HCT116 (cell line): ENCODE measurements around the gene CORO7. TPM values are rescaled to one million over a fixed set of nuclear protein-coding genes. Genes with fewer than 3 reads are reported as not detected.

ENCODE experiments used
- ATAC-seq: fragments of 200-7000 bp; cut with Tn5 transposase; 2 replicates; pipeline ENCODE4 v1.9.1; 2020; ENCODE audit warnings: mild to moderate bottlenecking, moderate library complexity
- BruUV-seq: library from RNA; stranded (reverse); fragments of 400-500 nt; replicated peaks from 2 replicates; lab custom pipeline; 2021; lab: Mats Ljungman, UMichigan
- CTCF ChIA-PET: fragments of 300-600 bp; sonication (Branson Sonifier 250); formaldehyde crosslinking; loops from one replicate; lab custom pipeline; 2021; ENCODE audit warnings: antibody characterized with exemption; lab: Charles Lee
- POLR2A ChIA-PET: fragments of 300-600, 350-600 bp; sonication (Branson Sonifier 250); formaldehyde crosslinking; loops from one replicate; lab custom pipeline; 2021; ENCODE audit warnings: antibody characterized with exemption; lab: Charles Lee
- RAD21 ChIA-PET, 2 experiments: fragments of 300-600 bp; sonication (Branson Sonifier 250); formaldehyde crosslinking; loops; one replicate each; lab custom pipeline; 2023; ENCODE audit warnings: low total read pairs in 2 of 2; ENCODE audit not compliant: uncharacterized antibody in 2 of 2, unreplicated experiment in 2 of 2, low non-redundant PET in 1 of 2; lab: Charles Lee
- DNase-seq: peaks from one replicate; pipeline ENCODE4 v3.0.0-alpha.2; 2010; ENCODE audit warnings: low read depth, low spot score
- H2AFZ ChIP-seq: fragments of 200-600 bp; shearing (Covaris generic), sonication (generic); 2 replicates; pipeline ENCODE4 v1.6.1; 2017; ENCODE audit warnings: low read depth, mixed run types, mixed read lengths, antibody characterized with exemption, low read length; ENCODE audit not compliant: poor library complexity, severe bottlenecking
- H3K27ac ChIP-seq: 2 replicates; pipeline ENCODE4 v1.5.1; 2012; ENCODE audit warnings: low read depth, low read length
- H3K27me3 ChIP-seq: fragments of 200-600 bp; sonication (generic); 2 replicates; pipeline ENCODE4 v1.6.1; 2016; ENCODE audit warnings: mixed run types, low read length, mixed read lengths; ENCODE audit not compliant: insufficient read depth
- H3K36me3 ChIP-seq, 2 experiments: fragments of 200-500 bp in 1 of 2; fragments of 200-600 bp in 1 of 2; sonication (Bioruptor generic) in 1 of 2; sonication (generic) in 1 of 2; 2 replicates each; pipeline versions ENCODE4 v1.5.1 to v1.6.1; 2014 to 2016; ENCODE audit warnings: low read length in 2 of 2, inconsistent platforms in 1 of 2, mixed read lengths in 1 of 2, mixed run types in 1 of 2; ENCODE audit not compliant: insufficient read depth in 2 of 2, control insufficient read depth in 1 of 2
- H3K4me1 ChIP-seq, 2 experiments: fragments of 200-600 bp in 1 of 2; sonication (generic) in 1 of 2; 2 replicates each; pipeline versions ENCODE4 v1.5.1 to v1.6.1; 2012 to 2017; ENCODE audit warnings: low read length in 2 of 2, inconsistent platforms in 1 of 2, mild to moderate bottlenecking in 1 of 2, mixed read lengths in 1 of 2, mixed run types in 1 of 2, moderate library complexity in 1 of 2; ENCODE audit not compliant: insufficient read depth in 2 of 2, control insufficient read depth in 1 of 2
- H3K4me2 ChIP-seq: fragments of 200-600 bp; sonication (generic); 2 replicates; pipeline ENCODE4 v1.6.1; 2017; ENCODE audit warnings: mixed run types, low read length, mixed read lengths
- H3K4me3 ChIP-seq, 2 experiments: fragments of 200-600 bp in 1 of 2; sonication (generic) in 1 of 2; replicated peaks in 1 of 2; 2 replicates each; pipeline ENCODE4 v1.5.1; 2011 to 2016; ENCODE audit warnings: low read length in 2 of 2, control low read depth in 1 of 2, low read depth in 1 of 2, mild to moderate bottlenecking in 1 of 2, mixed read lengths in 1 of 2, mixed run types in 1 of 2
- H3K79me2 ChIP-seq: fragments of 200-600 bp; sonication (generic); 2 replicates; pipeline ENCODE4 v1.6.1; 2017; ENCODE audit warnings: mild to moderate bottlenecking, mixed run types, low read length, moderate library complexity, mixed read lengths; ENCODE audit not compliant: insufficient read depth
- H3K9ac ChIP-seq: fragments of 200-600 bp; sonication (generic); 2 replicates; pipeline ENCODE4 v1.6.1; 2016; ENCODE audit warnings: low read length, mixed read lengths
- H3K9me2 ChIP-seq: fragments of 200-600 bp; sonication (generic), shearing (Covaris generic); 2 replicates; pipeline ENCODE4 v1.6.1; 2017; ENCODE audit warnings: mixed run types, mild to moderate bottlenecking, moderate library complexity; ENCODE audit not compliant: insufficient read depth
- H3K9me3 ChIP-seq, 2 experiments: fragments of 200-500 bp in 1 of 2; fragments of 200-600 bp in 1 of 2; sonication (Bioruptor generic) in 1 of 2; sonication (generic) in 1 of 2; 2 replicates each; pipeline ENCODE4 v1.6.1; 2014 to 2017; ENCODE audit warnings: low read length in 2 of 2, mixed read lengths in 2 of 2, inconsistent platforms in 1 of 2, low read depth in 1 of 2, mild to moderate bottlenecking in 1 of 2, mixed run types in 1 of 2, moderate library complexity in 1 of 2; ENCODE audit not compliant: control insufficient read depth in 1 of 2, insufficient read depth in 1 of 2
- H4K20me1 ChIP-seq: fragments of 200-600 bp; sonication (generic), shearing (Covaris generic); 2 replicates; pipeline ENCODE4 v1.6.1; 2017; ENCODE audit warnings: mixed run types, mild to moderate bottlenecking, moderate library complexity; ENCODE audit not compliant: insufficient read depth
- CTCF ChIP-seq, 3 experiments: fragments of 200-600 bp in 1 of 3; sonication (generic) in 1 of 3; IDR thresholded peaks in 2 of 3; conservative IDR thresholded peaks in 1 of 3; 2 replicates each; pipeline ENCODE4 v1.5.1; 2012 to 2017; ENCODE audit warnings: low read depth in 2 of 3, low read length in 2 of 3, antibody characterized with exemption in 1 of 3, borderline replicate concordance in 1 of 3, control low read depth in 1 of 3, mild to moderate bottlenecking in 1 of 3, mixed read lengths in 1 of 3, mixed run types in 1 of 3, moderate library complexity in 1 of 3; ENCODE audit not compliant: insufficient read depth in 1 of 3
- EZH2phosphoT487 ChIP-seq: fragments of 200-600 bp; IDR thresholded peaks from 2 replicates; pipeline ENCODE4 v1.6.1; 2018; ENCODE audit warnings: antibody characterized with exemption, borderline replicate concordance
- MAX ChIP-seq: IDR thresholded peaks from 2 replicates; pipeline ENCODE4 v1.6.1; 2012
- TCF7L2 ChIP-seq: IDR thresholded peaks from 2 replicates; pipeline ENCODE4 v1.7.0; 2011; ENCODE audit warnings: borderline replicate concordance, inconsistent platforms; ENCODE audit not compliant: insufficient read depth, insufficient read length; ENCODE audit errors: extremely low read depth
- intact Hi-C: fragments of 100-400 bp; cut with micrococcal nuclease; formaldehyde crosslinking; loops from 2 replicates; pipeline ENCODE4 v1.10.0; 2022
- total RNA-seq: library from RNA; stranded (reverse); gene quantifications from one replicate; pipeline ENCODE4 v1.2.1, GENCODE V29; 2021; ENCODE audit not compliant: unreplicated experiment

CORO7 gene
- total RNA-seq, 1 experiment from 2014 or later: 21.3 TPM

GRCh38 chr16:4407543-4408322 lies 8.7 kb downstream of the CORO7 start:
- H4K20me1 ChIP-seq: no peaks in the 10 kb centered on the region
- no peak overlapping the region for H3K9ac ChIP-seq
- H3K4me1 ChIP-seq: peaks cover 0 to under 1% of the 10 kb centered on the region in 2 experiments; a peak in 1 of 4 replicates
- H3K9me3 ChIP-seq: no peaks in the 10 kb centered on the region
- POLR2A ChIA-PET: no interaction called here
- H3K4me3 ChIP-seq: no peak overlapping the region
- no peaks in the 10 kb centered on the region for H3K27me3 ChIP-seq
- intact Hi-C loops: loop anchor here (10.0 kb wide), 1 partner anchor 547 kb away; the partner anchor contains the start of gene SEC14L5
- H3K4me2 ChIP-seq: no peak overlapping the region
- BruUV-seq: no TSS peak
- CTCF ChIA-PET: no interaction called here
- H3K27ac ChIP-seq: no peak overlapping the region
- TF ChIP-seq MAX (no peak), CTCF (IDR thresholded peaks at IDR 0.05 in 2 of 3, conservative IDR thresholded peaks at IDR 0.05 in 1 of 3; ENCODE audit: borderline replicate concordance in 1 of 3, insufficient read depth in 1 of 3, low read depth in 2 of 3, low read length in 2 of 3) (no peak), TCF7L2 (no peak), EZH2phosphoT487 (no peak)
- peaks cover 3% of the 10 kb centered on the region; the same call in 1 of the 2 replicates for H3K79me2 ChIP-seq
- H3K36me3 ChIP-seq: no peaks in the 10 kb centered on the region; a peak in 1 of 4 replicates
- no peak overlapping the region for H2AFZ ChIP-seq
- no peak for ATAC-seq
- no peaks in the 10 kb centered on the region for H3K9me2 ChIP-seq
- RAD21 ChIA-PET: no interaction called here
- DNase-seq: no peak
